Endothelial cell of umbilical vein (primary cell): ENCODE data around the gene AKAP17A. TPM values are rescaled to one million over a fixed set of nuclear protein-coding genes. Genes with fewer than 3 reads are reported as not detected.

Source experiments
- BruUV-seq: library from RNA; stranded (reverse); fragments of 400-500 nt; replicated peaks from 2 replicates; lab custom pipeline; 2021; lab: Mats Ljungman, UMichigan
- CTCF ChIA-PET: fragments of 300-600, 350-600 bp; sonication (Branson Sonifier 250); formaldehyde crosslinking; loops from one replicate; lab custom pipeline; 2021; ENCODE audit warnings: antibody characterized with exemption, inconsistent platforms; lab: Charles Lee
- POLR2A ChIA-PET: fragments of 300-600, 350-600 bp; sonication (Branson Sonifier 250); formaldehyde crosslinking; loops from one replicate; lab custom pipeline; 2021; ENCODE audit warnings: antibody characterized with exemption, inconsistent platforms; lab: Charles Lee
- DNase-seq: peaks from one replicate; pipeline ENCODE4 v3.0.0-alpha.2; 2011; ENCODE audit warnings: low read depth, low spot score
- FAIRE-seq: peaks from 2 replicates; lab custom pipeline; 2011; peaks lifted over from hg19 to GRCh38; lab: Jason Lieb, UNC
- H2AFZ ChIP-seq: 2 replicates; pipeline ENCODE4 v1.6.0; 2012; ENCODE audit warnings: low read depth, low read length, control low read depth, inconsistent platforms
- H3K27ac ChIP-seq: 2 replicates; pipeline ENCODE4 v1.5.1; 2011; ENCODE audit warnings: low read depth, mild to moderate bottlenecking, control low read depth, low read length, moderate library complexity; ENCODE audit not compliant: insufficient read depth
- H3K27me3 ChIP-seq, 2 experiments: 2 replicates each; pipeline versions ENCODE4 v1.6.0 to v1.6.1; 2011; ENCODE audit warnings: low read length in 2 of 2, mixed read lengths in 1 of 2; ENCODE audit not compliant: control insufficient read depth in 2 of 2, insufficient read depth in 2 of 2
- H3K36me3 ChIP-seq, 2 experiments: 2 replicates in 1 of 2; 3 replicates in 1 of 2; pipeline ENCODE4 v1.5.1; 2011; ENCODE audit warnings: low read length in 2 of 2, mild to moderate bottlenecking in 1 of 2, moderate library complexity in 1 of 2; ENCODE audit not compliant: control insufficient read depth in 2 of 2, insufficient read depth in 2 of 2; ENCODE audit errors: extremely low read depth in 1 of 2
- H3K4me1 ChIP-seq: 3 replicates; pipeline ENCODE4 v1.5.1; 2011; ENCODE audit warnings: mild to moderate bottlenecking, low read length; ENCODE audit not compliant: control insufficient read depth, insufficient read depth; ENCODE audit errors: extremely low read depth
- H3K4me2 ChIP-seq: 2 replicates; pipeline ENCODE4 v1.6.1; 2011; ENCODE audit warnings: low read length, control low read depth, mixed read lengths; ENCODE audit not compliant: insufficient read depth
- H3K4me3 ChIP-seq, 3 experiments: fragments of 200-600 bp in 1 of 3; sonication (generic), shearing (Covaris generic) in 1 of 3; replicated peaks in 1 of 3; 2 replicates each; pipeline ENCODE4 v1.5.1; 2011 to 2016; ENCODE audit warnings: control low read depth in 3 of 3, low read length in 3 of 3, mild to moderate bottlenecking in 2 of 3, inconsistent platforms in 1 of 3, low read depth in 1 of 3, moderate library complexity in 1 of 3; ENCODE audit not compliant: insufficient read depth in 1 of 3
- H3K79me2 ChIP-seq: 2 replicates; pipeline ENCODE4 v1.6.0; 2012; ENCODE audit warnings: low read length, inconsistent platforms; ENCODE audit not compliant: control insufficient read depth, insufficient read depth
- H3K9ac ChIP-seq: replicated peaks from 2 replicates; pipeline ENCODE3; 2011; ENCODE audit warnings: low read length, control low read depth; ENCODE audit not compliant: insufficient read depth; ENCODE audit errors: extremely low read depth
- H3K9me1 ChIP-seq: replicated peaks from 3 replicates; pipeline ENCODE4 v1.6.0; 2011; ENCODE audit warnings: mild to moderate bottlenecking, low read length; ENCODE audit not compliant: control insufficient read depth, insufficient read depth; ENCODE audit errors: extremely low read depth
- H3K9me3 ChIP-seq: replicated peaks from 2 replicates; pipeline ENCODE4 v1.5.1; 2012; ENCODE audit warnings: low read length, inconsistent platforms; ENCODE audit not compliant: control insufficient read depth, insufficient read depth
- H4K20me1 ChIP-seq: replicated peaks from 2 replicates; pipeline ENCODE3; 2011; ENCODE audit warnings: mild to moderate bottlenecking, low read length; ENCODE audit not compliant: control insufficient read depth, insufficient read depth; ENCODE audit errors: extremely low read depth
- EZH2 ChIP-seq: IDR thresholded peaks from 2 replicates; pipeline ENCODE4 v1.6.1; 2012; ENCODE audit warnings: borderline replicate concordance, low read depth, mild to moderate bottlenecking, moderate library complexity, low read length, inconsistent platforms; ENCODE audit not compliant: severe bottlenecking
- FOS ChIP-seq: IDR thresholded peaks from 2 replicates; pipeline ENCODE4 v1.6.1; 2011; ENCODE audit warnings: mild to moderate bottlenecking, low read length, moderate library complexity, borderline replicate concordance; ENCODE audit not compliant: insufficient read depth
- GATA2 ChIP-seq: IDR thresholded peaks from 2 replicates; pipeline ENCODE4 v1.7.0; 2011; ENCODE audit warnings: low read depth, mild to moderate bottlenecking, moderate library complexity, mixed read lengths, low read length; ENCODE audit not compliant: insufficient read length, insufficient read depth
- JUN ChIP-seq: IDR thresholded peaks from 2 replicates; pipeline ENCODE4 v1.6.1; 2011; ENCODE audit warnings: borderline replicate concordance, low read depth; ENCODE audit not compliant: insufficient read length, insufficient read depth
- MYC ChIP-seq: IDR thresholded peaks from one replicate; pipeline ENCODE4 v1.6.1; 2011; ENCODE audit warnings: mild to moderate bottlenecking, low read depth, low read length
- POLR2A ChIP-seq: IDR thresholded peaks from 2 replicates; pipeline ENCODE4 v1.6.1; 2012; ENCODE audit warnings: low read depth, mild to moderate bottlenecking, control low read depth, low read length
- POLR2AphosphoS5 ChIP-seq: IDR thresholded peaks from 2 replicates; pipeline ENCODE4 v1.6.1; 2012; ENCODE audit warnings: low read depth, mild to moderate bottlenecking, control low read depth, low read length, moderate library complexity; ENCODE audit not compliant: insufficient read depth
- dilution Hi-C: fragments of 300-500 bp; cut with MboI; formaldehyde crosslinking; loops from one replicate; pipeline ENCODE4 v1.15.0; 2019; ENCODE audit warnings: low sequenced_read_pairs; ENCODE audit not compliant: extremely low pct_ligation_motif_present
- intact Hi-C: fragments of 100-400 bp; cut with micrococcal nuclease; formaldehyde crosslinking; loops from one replicate; pipeline ENCODE4 v1.10.0; 2022
- polyA plus RNA-seq, 4 experiments: library from polyadenylated mRNA; depleted of rRNA in 3 of 4; stranded (reverse) in 3 of 4; unstranded in 1 of 4; fragments of >200 nt; gene quantifications; 2 replicates each; pipeline versions ENCODE4 v1.2.1 to v1.2.3, GENCODE V29; 2011 to 2012; ENCODE audit warnings: missing spikeins in 1 of 4
- total RNA-seq: library from RNA; stranded (reverse); gene quantifications from 2 replicates; pipeline ENCODE4 v1.2.3, GENCODE V29; 2021
- TF ChIP-seq, protein P1 (sequence below): IDR thresholded peaks from 2 replicates; pipeline ENCODE4 v1.6.1; 2011; ENCODE audit not compliant: insufficient read depth, insufficient read length
- TF ChIP-seq, protein P2 (sequence below), 2 donors: IDR thresholded peaks; 1 replicate in 1 of 2; 2 replicates in 1 of 2; pipeline ENCODE4 v1.5.1; 2011; ENCODE audit warnings: low read length in 2 of 2, mild to moderate bottlenecking in 2 of 2, moderate library complexity in 2 of 2, control low read depth in 1 of 2, inconsistent platforms in 1 of 2, low read depth in 1 of 2; ENCODE audit not compliant: insufficient read depth in 1 of 2; ENCODE audit errors: extremely low read depth in 1 of 2

AKAP17A gene
- total and polyA plus RNA-seq, 2 donors (not counting 3 experiments of a cell fraction or from before 2014, with no cell fraction given): 25.9 to 45.5 TPM

DNA sequence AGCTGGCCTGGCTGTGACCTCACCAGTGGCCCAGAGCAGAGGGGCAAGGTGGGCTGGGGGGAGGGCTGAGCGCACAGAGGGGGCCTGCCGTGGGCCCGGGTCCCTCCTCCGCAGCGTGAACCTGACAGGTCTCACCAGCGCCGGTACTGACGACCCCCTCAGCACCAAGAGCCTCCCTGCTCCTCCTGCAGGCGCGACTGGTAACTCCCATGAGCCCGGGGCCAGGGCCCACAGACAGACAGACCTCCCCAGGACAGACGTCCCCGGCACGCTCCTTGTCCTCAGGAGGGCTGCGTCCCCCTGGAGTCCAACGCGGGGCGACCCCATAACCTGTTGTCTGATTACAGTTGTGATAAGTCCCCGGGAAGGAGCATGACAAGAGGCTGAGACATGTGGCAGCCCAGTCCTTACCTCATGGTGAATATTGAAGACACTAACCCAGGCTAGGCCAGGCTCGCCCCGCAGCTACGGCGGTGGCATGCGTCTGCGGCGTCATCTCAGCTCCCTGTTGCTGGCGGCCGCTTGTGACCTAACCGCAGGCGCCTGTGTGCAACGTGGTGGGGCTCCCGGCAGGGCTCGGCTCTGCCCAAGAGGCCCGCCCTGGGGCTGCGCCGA lies 8.5 kb downstream of the AKAP17A start:
- dilution Hi-C loops (no loop called here), intact Hi-C loops (no loop called here)
- TF ChIP-seq POLR2AphosphoS5 (no peak), GATA2 (no peak), FOS (no peak), POLR2A (no peak), JUN (no peak), EZH2 (no peak)
- TF ChIP-seq, protein P1, sequence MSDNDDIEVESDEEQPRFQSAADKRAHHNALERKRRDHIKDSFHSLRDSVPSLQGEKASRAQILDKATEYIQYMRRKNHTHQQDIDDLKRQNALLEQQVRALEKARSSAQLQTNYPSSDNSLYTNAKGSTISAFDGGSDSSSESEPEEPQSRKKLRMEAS: no peak
- no peaks in the 10 kb centered on the region for H3K9me3 ChIP-seq
- FAIRE-seq: no peak
- no peak overlapping the region for H3K4me2 ChIP-seq
- peaks cover 26 to 62% of the 10 kb centered on the region in 2 experiments for H3K36me3 ChIP-seq
- H2AFZ ChIP-seq: no peak overlapping the region
- no peaks in the 10 kb centered on the region for H3K4me1 ChIP-seq
- no peaks in the 10 kb centered on the region for H3K9me1 ChIP-seq
- no peak overlapping the region for H3K9ac ChIP-seq
- H3K4me3 ChIP-seq: no peak overlapping the region
- H4K20me1 ChIP-seq: no peaks in the 10 kb centered on the region
- H3K27me3 ChIP-seq: no peaks in the 10 kb centered on the region
- POLR2A ChIA-PET: no interaction called here
- BruUV-seq: no TSS peak
- CTCF ChIA-PET: no interaction called here
- peaks cover 21% of the 10 kb centered on the region for H3K79me2 ChIP-seq
- DNase-seq: no peak
- H3K27ac ChIP-seq: no peak overlapping the region

GRCh38 chrX:1600406-1601050 lies 9.1 kb downstream of the AKAP17A start:
- no peaks in the 10 kb centered on the region for H3K9me3 ChIP-seq
- no peaks in the 10 kb centered on the region for H3K9me1 ChIP-seq
- no peak for DNase-seq
- H3K79me2 ChIP-seq: peaks cover 15% of the 10 kb centered on the region
- ChIA-PET POLR2A (no interaction called here), CTCF (no interaction called here)
- no peak overlapping the region for H3K9ac ChIP-seq
- intact Hi-C loops (no loop called here), dilution Hi-C loops (no loop called here)
- no peaks in the 10 kb centered on the region for H3K4me1 ChIP-seq
- H3K27ac ChIP-seq: no peak overlapping the region
- no peak overlapping the region for H3K4me3 ChIP-seq
- TF ChIP-seq GATA2 (no peak), MYC (no peak), POLR2A (no peak), FOS (no peak), POLR2AphosphoS5 (no peak), JUN (no peak), EZH2 (no peak)
- TF ChIP-seq, protein P2, sequence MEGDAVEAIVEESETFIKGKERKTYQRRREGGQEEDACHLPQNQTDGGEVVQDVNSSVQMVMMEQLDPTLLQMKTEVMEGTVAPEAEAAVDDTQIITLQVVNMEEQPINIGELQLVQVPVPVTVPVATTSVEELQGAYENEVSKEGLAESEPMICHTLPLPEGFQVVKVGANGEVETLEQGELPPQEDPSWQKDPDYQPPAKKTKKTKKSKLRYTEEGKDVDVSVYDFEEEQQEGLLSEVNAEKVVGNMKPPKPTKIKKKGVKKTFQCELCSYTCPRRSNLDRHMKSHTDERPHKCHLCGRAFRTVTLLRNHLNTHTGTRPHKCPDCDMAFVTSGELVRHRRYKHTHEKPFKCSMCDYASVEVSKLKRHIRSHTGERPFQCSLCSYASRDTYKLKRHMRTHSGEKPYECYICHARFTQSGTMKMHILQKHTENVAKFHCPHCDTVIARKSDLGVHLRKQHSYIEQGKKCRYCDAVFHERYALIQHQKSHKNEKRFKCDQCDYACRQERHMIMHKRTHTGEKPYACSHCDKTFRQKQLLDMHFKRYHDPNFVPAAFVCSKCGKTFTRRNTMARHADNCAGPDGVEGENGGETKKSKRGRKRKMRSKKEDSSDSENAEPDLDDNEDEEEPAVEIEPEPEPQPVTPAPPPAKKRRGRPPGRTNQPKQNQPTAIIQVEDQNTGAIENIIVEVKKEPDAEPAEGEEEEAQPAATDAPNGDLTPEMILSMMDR (IDR thresholded peaks at IDR 0.05; ENCODE audit: extremely low read depth in 1 of 2, insufficient read depth in 1 of 2, low read depth in 1 of 2, low read length in 2 of 2): no peak
- TF ChIP-seq, protein P1: no peak
- no TSS peak for BruUV-seq
- H4K20me1 ChIP-seq: no peaks in the 10 kb centered on the region
- no peaks in the 10 kb centered on the region for H3K27me3 ChIP-seq
- FAIRE-seq: no peak
- H3K36me3 ChIP-seq: peaks cover 26 to 58% of the 10 kb centered on the region in 2 experiments
- no peak overlapping the region for H2AFZ ChIP-seq
- H3K4me2 ChIP-seq: no peak overlapping the region
